ENCODE data around the gene RSL1D1.
"Not testable (repeated sequence)": the region's sequence is repeated elsewhere in the genome, so short reads cannot be mapped to it uniquely, and the experiment has no call there.

Gene RSL1D1

DNA sequence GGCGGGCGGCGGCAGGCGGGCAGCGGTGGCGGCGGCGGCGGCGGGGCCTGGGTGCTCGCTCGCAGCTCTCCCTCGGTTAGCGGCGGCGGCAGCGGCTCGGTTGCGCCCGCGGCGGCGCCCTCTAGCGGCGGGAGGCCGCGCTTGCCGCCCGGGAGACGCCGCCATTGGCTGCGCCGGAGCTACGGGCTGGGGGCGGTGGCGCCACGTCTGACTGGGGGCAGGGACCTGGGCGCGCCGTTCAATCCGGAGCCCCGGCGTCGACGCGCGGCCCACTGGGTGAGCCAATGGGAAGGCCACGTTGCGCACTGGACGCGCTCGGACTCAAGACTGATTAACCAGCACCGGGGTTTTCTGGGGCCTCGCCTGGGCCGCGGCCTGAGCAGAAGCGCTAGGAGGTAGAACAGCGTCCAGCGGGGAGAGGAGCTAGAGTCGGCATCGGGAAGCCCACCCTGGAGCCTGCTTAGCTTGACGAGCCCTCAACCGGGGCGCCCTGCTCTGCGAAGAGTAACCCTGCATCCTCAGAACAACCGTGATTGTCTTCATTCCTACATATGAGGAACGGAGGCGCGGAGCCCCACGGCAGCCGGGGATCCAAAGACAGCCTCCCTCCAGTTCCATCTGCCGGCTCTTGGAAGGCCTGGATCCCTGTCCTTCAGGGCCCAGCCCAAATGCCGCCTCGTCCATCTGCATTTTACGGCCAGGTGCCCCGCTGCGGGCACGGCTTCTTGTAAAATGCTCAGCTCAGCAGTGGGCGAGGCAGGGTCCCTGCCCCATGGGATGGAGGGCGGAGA is 54.0 kb downstream of the RSL1D1 start, which contains the start of gene ZC3H7A:
Gene ZC3H7A (minus strand): TSS at position 93 of the 791 bp plus-strand sequence. CDS start 14,904 bp downstream, outside the sequence.
- DNase-seq (ENCODE audit: low read depth in 2 of 2): peak; percentile 94

DNA sequence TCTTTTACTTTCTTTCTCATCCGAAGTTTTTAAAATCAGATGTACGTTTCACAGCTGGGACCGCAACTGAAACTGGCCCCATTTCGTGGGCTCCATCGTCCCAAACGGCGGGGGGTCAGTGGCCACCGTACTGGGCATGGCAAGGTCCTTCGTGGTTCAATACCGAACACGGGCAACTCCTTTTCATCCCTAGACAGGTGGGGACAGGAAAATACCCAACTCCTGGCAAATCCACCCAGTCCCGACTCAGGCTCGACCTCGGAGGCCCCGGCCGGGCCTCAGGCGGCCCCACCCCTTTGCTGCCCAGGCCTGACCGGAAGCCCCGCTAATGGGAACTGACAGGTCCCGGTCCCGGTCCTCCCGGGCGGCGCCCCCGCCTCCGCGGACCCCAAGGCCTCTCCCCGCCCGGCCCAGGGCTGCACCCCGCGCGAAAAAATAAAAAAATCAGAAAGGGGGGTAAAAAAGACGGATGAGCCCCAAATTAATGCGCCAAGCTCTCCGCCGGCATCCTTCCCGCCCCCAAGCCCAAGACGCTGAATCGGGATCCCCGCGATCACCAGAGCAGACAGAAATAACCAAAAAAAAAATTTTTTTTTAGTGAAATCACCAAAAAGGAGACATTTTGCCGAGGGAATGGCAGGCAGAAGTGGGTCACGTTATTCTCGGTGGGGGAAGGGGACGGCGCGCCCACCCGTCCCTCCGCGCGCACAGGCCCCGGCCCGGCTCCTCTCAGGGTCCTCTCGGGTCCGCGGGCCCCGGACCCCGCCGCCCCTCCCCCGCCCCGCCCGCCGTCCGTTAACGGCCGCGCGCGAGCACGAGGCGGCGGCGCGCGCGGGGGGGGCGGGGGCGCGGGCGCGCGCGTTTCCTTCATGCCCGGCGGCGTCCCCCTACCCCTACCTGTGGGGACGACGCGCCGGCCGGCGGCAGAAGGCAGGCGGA is 54.8 kb downstream of the RSL1D1 start:
- DNase-seq (ENCODE audit: low read depth in 2 of 2): no peak

DNA sequence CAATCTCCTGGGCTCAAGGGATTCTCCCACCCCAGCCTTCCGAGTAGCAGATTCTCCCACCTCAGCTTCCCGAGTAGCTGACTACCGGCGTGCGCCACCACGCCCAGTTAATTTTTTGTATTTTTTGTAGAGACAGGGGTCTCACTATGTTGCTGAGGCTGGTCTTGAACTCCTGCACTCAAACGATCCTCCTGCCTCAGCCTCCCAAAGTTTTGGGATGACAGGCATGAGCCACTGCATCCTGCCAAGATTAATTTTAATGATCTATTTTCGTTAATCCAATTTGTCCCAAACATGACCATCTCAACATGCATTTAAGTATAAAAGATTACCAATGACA is 55.5 kb downstream of the RSL1D1 start:
- no peak for DNase-seq (ENCODE audit: low read depth in 2 of 2)

DNA sequence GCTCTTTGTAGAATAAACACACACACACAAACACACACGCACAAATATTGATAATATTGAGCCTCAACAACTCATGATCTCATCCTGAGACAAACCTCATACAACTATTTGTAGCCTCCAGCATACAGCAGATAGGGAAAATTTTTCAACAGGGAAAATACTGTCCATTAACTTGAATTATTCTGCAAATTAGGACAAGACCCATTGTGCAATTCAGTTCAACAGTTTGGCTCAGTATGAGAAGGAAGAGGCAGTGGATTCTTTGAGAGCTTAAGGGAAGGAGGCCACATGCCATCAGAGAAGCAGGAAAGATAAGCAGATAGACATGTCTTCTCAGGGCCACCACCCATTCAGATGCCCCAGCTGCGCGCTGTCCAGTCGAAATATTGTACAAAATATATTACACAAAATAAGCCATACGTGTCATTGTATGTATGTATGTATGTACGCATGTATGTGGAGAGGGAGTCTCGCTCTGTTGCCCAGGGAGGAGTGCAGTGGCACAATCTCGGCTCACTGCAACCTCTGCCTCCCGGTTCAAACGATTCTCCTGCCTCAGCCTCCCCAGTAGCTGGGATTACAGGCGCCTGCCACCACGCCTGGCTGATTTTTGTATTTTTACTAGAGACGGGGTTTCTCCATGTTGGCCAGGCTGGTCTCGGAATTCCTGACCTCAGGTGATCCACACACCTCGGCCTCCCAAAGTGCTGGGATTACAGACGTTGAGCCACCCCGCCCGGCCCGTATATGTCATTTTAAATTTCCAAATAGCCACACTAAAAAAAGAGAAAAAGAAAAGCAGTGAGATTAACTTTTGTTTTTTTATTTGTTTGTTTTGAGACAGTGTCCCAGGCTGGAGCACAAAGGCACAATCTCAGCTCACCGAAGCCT is 56.1 kb downstream of the RSL1D1 start:
- no peak for DNase-seq (ENCODE audit: low read depth in 2 of 2)

DNA sequence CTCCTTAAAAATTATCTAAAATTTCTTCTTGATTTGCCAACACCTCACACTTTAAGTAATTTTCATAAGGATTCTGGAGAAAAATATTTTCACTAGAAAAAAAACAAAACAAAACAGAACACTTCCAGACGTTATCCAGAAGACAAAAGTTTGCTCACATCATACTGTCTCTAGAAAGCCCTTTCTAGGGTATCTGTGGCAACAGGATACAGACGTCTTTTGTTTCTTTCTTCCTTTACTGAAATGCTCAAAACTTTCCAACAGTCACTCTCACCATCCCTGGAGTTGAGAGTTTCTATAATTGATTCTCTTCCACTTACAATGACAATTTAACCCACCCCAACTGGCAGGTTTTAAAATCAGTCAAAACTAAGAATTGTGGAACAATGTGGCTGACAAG is 56.9 kb downstream of the RSL1D1 start:
- no peak for DNase-seq (ENCODE audit: low read depth in 2 of 2)

DNA sequence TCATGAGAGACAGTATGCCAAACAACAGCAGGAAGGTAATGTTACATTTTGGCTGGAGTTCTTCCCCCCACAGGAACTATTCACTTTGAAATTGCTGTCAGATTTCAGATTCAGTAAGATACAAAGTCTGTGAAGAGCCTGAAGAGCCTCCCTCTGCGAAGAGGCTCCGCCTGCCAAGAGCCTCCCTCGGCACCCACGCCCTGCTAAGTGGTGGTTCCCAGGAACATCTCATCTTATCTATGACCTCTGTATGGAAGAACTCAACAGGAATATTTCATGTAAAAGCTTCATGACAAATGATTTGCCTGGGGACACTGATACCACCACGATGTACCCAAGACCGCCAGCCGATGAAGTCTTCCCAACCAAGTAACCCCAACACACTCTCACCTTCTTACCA is 57.5 kb downstream of the RSL1D1 start:
- no peak for DNase-seq (ENCODE audit: low read depth in 2 of 2)

DNA sequence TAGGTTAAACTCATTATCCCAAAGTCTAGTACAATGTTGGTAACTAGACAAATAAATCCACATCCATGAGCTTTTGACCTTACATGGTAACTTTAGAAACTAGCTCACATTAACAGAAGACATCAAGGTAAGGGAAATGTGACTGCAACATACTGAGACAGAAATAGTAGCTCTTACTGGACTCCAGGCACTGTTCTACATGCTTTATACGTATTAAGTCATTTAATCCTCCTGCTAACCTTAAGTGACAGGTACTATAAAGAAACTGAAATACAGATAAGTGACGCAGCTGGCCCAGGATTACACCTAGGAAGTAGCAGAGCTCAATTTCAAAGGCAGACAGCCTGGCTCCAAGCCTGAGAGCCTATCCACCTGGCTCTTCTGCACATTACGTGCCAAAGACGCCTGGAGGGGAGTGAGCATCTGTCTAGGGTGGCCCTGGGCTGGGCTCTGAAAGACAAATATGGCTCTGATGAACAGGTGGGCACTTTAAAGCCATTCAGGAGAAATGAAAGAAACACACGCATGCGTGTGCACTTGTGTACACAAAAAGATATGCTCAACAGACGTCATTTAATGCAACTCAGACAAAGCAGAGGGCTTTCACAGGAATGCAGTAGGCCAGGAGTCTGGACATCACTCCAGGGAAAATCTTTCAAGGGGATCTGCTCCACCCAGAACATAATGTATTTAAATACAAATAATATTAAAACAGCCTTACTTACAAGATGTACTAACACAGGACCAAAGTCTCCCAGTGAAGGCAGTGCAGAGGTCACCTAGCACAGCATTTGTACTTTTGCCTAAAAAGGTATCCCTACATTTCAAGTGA is 58.7 kb downstream of the RSL1D1 start:
- no peak for DNase-seq (ENCODE audit: low read depth in 2 of 2)

DNA sequence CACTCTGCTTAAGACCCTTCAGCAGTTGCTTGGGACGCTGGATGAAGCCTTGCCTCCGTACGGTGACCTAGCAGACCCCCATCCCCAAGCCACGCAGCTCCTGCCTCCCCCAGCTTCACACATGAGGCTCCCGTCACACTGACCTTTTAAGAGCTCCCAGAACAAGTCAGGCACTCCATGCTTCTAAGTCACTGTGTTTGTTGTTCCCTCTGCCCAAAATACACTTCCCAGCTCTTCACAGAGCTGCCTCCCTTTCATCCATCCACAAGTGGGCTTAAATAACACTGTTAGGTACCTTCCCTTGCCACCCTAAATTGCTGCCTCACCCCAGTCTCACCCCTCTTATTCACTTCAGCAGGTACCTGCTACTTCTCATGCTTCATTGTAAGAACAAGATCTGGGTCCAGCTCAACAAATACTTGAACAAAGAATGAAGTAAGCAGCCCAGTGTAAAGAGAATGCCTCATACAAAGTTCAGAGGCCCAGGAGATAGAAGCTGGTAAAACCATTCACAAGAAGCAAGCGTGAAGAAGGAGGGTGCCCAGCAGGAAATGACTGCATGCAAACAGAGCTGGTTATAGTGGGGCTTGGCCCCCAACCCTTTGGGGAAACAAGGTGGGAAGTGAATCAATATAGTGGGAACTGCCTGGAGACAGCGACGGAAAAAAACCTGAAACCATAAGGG is 60.1 kb downstream of the RSL1D1 start:
- DNase-seq (ENCODE audit: low read depth in 2 of 2): no peak

DNA sequence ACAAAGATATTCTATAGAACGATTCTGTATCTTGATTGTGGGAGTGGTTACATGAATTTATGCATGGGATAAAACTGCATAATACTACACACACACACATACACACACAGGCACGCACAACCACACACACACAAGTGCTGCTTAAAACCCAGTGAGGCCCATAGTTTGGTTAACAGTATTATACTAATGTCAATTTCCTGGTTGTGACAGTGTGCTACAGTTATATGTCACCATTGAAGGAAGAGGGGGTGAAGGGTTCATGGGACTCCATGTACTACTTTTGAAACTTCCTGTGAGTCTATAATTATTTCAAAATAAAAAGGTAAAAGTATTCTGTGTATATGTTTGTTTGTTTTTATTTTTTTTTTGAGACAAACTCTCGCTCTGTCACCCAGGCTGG is 62.4 kb downstream of the RSL1D1 start:
- DNase-seq (ENCODE audit: low read depth in 2 of 2): no peak

DNA sequence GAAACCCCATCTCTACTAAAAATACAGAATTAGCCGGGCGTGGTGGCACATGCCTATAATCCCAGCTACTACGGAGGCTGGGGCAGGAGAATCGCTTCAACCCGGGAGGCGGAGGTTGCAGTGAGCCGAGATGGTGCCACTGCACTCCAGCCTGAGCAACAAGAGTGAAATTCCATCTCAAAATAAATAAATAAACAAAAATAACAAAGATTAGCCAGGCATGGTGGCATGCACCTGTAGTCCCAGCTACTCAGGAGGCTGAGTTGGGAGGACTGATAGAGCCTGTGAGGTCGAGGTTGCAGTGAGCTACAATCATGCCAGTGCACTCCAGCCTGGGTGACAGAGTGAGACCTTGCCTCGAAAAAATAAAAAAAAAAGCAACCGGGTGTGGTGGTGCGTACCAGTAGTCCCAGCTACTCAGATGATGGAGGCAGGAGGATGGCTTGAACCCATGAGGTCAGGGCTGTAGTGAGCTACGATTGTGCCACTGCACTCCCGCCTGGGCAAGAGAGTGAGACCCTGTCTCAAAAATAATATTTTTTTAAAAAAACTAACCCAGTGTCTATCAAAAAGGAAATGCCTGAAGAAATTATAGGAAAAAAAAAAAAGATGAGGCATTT is 66.3 kb downstream of the RSL1D1 start:
- DNase-seq (ENCODE audit: low read depth in 2 of 2): not testable (repeated sequence)

DNA sequence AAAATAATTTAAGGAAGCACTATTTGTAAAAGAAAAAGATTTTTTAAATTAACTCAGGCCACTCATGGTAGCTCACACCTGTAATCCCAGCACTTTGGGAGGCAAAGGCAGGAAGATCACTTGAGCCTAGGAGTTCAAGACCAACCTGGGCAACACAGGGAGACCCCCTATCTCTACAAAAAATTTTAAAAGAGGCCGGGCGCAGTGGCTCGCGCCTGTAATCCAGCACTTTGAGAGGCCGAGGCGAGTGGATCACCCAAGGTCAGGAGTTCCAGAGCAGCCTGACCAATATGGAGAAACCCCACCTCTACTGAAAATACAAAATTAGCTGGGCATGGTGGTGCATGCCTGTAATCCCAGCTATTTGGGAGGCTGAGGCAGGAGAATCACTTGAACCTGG is 67.0 kb downstream of the RSL1D1 start:
- not testable (repeated sequence) for DNase-seq (ENCODE audit: low read depth in 2 of 2)

DNA sequence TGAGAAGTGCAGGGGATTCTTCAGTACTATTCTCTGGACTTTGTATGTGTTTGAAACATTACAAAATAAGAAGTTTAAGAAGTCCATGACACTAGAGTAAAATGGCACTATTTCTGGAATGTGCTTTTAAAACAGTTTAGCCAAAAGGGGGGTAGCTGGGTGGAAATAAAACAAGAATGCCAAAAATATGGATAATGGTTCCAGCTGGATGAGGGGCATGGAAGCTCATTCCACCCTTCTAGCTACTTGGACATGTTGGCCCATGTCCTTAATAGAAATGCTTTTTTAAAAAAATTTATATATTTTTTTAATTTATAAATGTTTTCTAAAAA is 67.3 kb downstream of the RSL1D1 start:
- DNase-seq (ENCODE audit: low read depth in 2 of 2): no peak
